Endothelial cell (in vitro differentiated cells): ENCODE results near the gene NSG2. TPM values are rescaled to one million over a fixed set of nuclear protein-coding genes. Genes with fewer than 3 reads are reported as not detected.

ENCODE experiments used
- DNase-seq: peaks from one replicate; pipeline ENCODE4 v3.0.0; 2021; ENCODE audit warnings: low spot score
- H3K27ac Mint-ChIP-seq: one replicate; pipeline ENCODE4 v1.8.0; 2021; ENCODE audit warnings: mixed read lengths, inconsistent platforms; ENCODE audit not compliant: unreplicated experiment
- H3K27me3 Mint-ChIP-seq: one replicate; pipeline ENCODE4 v1.8.0; 2021; ENCODE audit warnings: mild to moderate bottlenecking, moderate library complexity, mixed read lengths, inconsistent platforms; ENCODE audit not compliant: unreplicated experiment
- H3K36me3 Mint-ChIP-seq: one replicate; pipeline ENCODE4 v1.8.0; 2021; ENCODE audit warnings: mild to moderate bottlenecking, low read depth, mixed read lengths, inconsistent platforms; ENCODE audit not compliant: unreplicated experiment
- H3K4me1 Mint-ChIP-seq: one replicate; pipeline ENCODE4 v1.8.0; 2021; ENCODE audit warnings: mild to moderate bottlenecking, mixed read lengths, inconsistent platforms; ENCODE audit not compliant: unreplicated experiment
- H3K4me3 Mint-ChIP-seq: one replicate; pipeline ENCODE4 v1.8.0; 2021; ENCODE audit warnings: mild to moderate bottlenecking, mixed read lengths, inconsistent platforms; ENCODE audit not compliant: unreplicated experiment
- H3K9me3 Mint-ChIP-seq: one replicate; pipeline ENCODE4 v1.8.0; 2021; ENCODE audit warnings: mixed read lengths, inconsistent platforms; ENCODE audit not compliant: unreplicated experiment
- total RNA-seq: library from RNA; stranded (reverse); fragmentation: NEBNext Ultra II Directional; extraction: Animal tissue kit (Norgen Biotek cat#: 25700); gene quantifications from one replicate; pipeline ENCODE4 v1.2.1, GENCODE V29; 2021; ENCODE audit not compliant: unreplicated experiment
- TF ChIP-seq, protein P1 (sequence below): fragments of 200-600 bp; sonication (generic); IDR thresholded peaks from one replicate; pipeline ENCODE4 v1.5.0; 2021; ENCODE audit warnings: antibody characterized with exemption; ENCODE audit not compliant: unreplicated experiment

The NSG2 gene
- total RNA-seq, 1 donor from 2014 or later, result not detected

DNA sequence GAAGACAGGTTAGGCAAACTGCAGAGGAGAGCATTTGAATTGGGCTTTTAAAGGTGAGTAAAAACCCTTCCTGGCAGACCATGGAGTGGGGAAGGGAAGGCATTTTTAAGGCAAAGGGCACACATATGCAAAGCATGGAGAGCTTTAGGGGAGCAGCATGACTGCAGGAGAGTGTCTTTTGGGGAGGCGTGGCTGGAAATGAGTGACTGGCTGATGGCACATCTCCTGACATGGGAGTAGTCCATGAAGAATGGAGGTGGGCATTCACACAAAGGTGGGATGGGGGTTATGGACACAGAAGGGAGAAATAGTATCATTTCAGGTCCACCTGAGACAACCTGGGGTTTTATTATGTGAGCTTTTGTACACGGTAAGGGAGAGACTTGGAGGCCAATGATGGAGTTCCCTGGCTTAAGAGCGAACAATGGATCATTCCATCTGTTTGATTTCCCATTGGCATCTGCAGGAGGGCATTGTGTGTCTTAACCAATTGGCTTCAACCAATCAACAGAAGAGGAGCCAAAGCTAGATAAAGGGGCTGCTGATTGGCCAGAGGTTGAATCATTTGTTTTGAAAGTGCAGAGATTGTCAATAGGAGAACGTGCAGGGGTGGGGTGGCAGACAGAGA, 2.1 kb downstream of the NSG2 start:
- H3K27ac Mint-ChIP-seq, result no peak overlapping the region
- H3K4me3 Mint-ChIP-seq, result no peak overlapping the region
- no peaks in the 10 kb centered on the region for H3K36me3 Mint-ChIP-seq
- no peaks in the 10 kb centered on the region for H3K9me3 Mint-ChIP-seq
- no peaks in the 10 kb centered on the region for H3K4me1 Mint-ChIP-seq
- DNase-seq, result no peak
- TF ChIP-seq, protein P1, sequence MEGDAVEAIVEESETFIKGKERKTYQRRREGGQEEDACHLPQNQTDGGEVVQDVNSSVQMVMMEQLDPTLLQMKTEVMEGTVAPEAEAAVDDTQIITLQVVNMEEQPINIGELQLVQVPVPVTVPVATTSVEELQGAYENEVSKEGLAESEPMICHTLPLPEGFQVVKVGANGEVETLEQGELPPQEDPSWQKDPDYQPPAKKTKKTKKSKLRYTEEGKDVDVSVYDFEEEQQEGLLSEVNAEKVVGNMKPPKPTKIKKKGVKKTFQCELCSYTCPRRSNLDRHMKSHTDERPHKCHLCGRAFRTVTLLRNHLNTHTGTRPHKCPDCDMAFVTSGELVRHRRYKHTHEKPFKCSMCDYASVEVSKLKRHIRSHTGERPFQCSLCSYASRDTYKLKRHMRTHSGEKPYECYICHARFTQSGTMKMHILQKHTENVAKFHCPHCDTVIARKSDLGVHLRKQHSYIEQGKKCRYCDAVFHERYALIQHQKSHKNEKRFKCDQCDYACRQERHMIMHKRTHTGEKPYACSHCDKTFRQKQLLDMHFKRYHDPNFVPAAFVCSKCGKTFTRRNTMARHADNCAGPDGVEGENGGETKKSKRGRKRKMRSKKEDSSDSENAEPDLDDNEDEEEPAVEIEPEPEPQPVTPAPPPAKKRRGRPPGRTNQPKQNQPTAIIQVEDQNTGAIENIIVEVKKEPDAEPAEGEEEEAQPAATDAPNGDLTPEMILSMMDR, result no peak
- peaks cover 4% of the 10 kb centered on the region for H3K27me3 Mint-ChIP-seq

DNA sequence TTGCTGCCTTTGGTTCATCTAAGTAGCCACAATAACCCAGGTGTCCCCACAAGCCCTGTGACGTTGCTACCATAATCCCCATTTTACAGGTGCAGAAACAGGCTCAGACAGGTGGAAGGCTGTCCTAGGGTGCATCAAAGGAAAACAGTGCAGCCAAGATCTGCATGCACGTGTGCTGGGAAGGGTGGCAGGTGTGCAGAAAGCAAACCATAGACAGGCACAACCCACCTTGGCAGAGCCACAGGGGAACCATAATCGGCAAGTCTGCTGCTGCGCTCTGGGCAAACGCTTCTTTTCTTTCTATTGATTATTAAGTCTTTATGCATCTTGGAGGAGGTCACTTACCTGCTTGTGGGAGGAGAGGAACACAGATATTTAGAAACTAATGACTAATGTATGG, 7.1 kb downstream of the NSG2 start:
- TF ChIP-seq, protein P1, result no peak
- Mint-ChIP-seq H3K9me3 (no peaks in the 10 kb centered on the region), H3K27me3 (peaks cover 3% of the 10 kb centered on the region), H3K4me3 (no peak overlapping the region), H3K4me1 (no peaks in the 10 kb centered on the region), H3K27ac (no peak overlapping the region), H3K36me3 (no peaks in the 10 kb centered on the region)
- DNase-seq, result no peak

DNA sequence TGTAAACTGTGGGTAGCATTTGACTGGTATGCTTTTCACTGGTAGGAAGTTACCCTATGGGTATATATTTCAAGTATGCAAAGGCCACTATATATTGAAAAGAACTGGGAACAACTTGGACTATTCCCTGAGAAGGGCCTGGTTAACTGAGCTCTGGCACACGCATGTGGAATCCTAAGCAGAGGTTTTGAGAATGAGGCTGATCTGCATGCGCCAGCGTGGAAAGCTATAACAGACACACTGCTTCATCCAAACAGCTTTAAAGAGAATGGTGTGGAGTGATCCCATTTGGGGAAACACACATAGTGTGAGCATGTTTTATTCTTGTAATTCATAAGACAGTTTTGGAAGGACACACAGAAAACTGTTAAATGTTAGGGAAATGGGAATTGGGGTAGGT, 8.4 kb downstream of the NSG2 start:
- Mint-ChIP-seq H3K9me3 (no peaks in the 10 kb centered on the region), H3K27ac (no peak overlapping the region), H3K4me3 (no peak overlapping the region), H3K36me3 (no peaks in the 10 kb centered on the region), H3K27me3 (peaks cover 3% of the 10 kb centered on the region), H3K4me1 (no peaks in the 10 kb centered on the region)
- DNase-seq, result no peak
- TF ChIP-seq, protein P1, result no peak

DNA sequence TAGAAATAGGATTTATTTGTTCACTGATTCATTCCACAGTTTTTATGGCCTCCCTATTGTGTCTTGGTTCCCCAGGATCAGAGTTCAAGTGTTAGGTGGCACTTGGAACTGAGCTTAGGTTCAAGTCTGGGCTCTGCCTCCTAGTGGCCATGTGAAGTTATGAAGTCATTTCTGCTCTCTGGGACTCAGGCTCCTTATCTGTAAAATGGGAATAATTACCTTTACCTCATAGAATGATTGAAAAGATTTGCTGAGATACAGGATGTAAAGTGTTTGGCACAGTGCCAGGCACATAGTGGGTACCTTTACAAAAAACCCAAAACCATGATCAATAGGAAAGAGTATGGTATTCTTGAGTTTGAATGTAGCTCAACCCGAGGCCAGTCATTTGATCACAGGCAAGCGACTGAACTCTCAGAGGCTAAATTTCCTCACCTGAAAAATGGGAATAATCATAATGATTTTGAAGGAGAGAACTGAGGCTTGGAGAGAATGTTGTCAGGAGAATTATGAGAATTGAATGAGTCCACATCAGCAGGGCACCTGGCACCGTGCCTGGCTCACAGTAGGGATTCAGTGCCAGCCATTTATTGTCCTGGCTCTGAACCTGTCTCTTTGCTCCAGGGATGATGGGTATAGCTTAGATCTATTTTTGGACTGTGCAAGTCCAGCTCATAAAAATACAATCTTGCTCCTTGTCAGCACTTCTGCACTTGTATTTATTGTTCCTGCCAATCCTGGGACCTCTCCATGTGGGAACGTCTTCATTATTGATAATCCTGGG, 10.8 kb downstream of the NSG2 start:
- Mint-ChIP-seq H3K36me3 (no peaks in the 10 kb centered on the region), H3K27ac (no peak overlapping the region), H3K9me3 (no peaks in the 10 kb centered on the region), H3K4me3 (no peak overlapping the region), H3K27me3 (no peaks in the 10 kb centered on the region), H3K4me1 (no peaks in the 10 kb centered on the region)
- no peak for DNase-seq
- TF ChIP-seq, protein P1, result peak; percentile 35

DNA sequence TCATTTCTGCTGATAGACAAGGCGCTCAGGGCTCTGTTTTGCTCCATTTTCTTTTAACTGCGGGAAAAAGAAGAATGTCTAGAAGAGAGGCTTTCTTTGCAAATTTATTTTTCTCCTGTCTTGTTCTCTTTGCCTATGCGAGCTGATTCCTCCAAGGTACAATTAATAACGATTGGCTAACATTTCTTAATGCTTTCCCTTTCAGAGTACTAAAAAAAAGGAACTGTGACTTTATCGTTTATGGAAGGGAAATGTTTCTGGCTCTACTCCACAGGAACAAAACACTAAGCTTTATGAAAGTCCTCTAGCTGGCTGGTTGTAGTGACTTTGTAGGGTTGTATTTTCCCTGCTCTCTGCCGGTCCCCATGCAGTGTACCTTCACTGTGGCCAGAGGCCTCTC, 11.7 kb downstream of the NSG2 start:
- Mint-ChIP-seq H3K9me3 (no peaks in the 10 kb centered on the region), H3K27me3 (no peaks in the 10 kb centered on the region), H3K27ac (no peak overlapping the region), H3K4me1 (no peaks in the 10 kb centered on the region), H3K36me3 (no peaks in the 10 kb centered on the region), H3K4me3 (no peak overlapping the region)
- no peak for DNase-seq
- TF ChIP-seq, protein P1, result no peak
